ENCODE data around the gene CDHR3. TPM values are rescaled to one million over a fixed set of nuclear protein-coding genes. Genes with fewer than 3 reads are reported as not detected.

CDHR3 gene
- total and polyA plus RNA-seq, 2 donors (not counting 1 experiment from before 2014, with no cell fraction given) = 5.1 to 9.4 TPM

GRCh38 chr7:105926131-105926530 lies 36.9 kb upstream of the CDHR3 start:
- Histone ChIP-seq H3K36me3 (ENCODE audit: control insufficient read depth, insufficient read depth, low read length) (no peaks in the 10 kb centered on the region), H3K27me3 (ENCODE audit: control insufficient read depth, insufficient read depth, low read length) (no peaks in the 10 kb centered on the region), H3K4me2 (ENCODE audit: extremely low read depth, insufficient read depth, low read length) (no peak overlapping the region), H2AFZ (ENCODE audit: low read length) (no peak overlapping the region), H3K79me2 (ENCODE audit: control insufficient read depth, insufficient read depth, low read length) (no peaks in the 10 kb centered on the region), H3K4me3 (replicated peaks in 1 of 4; ENCODE audit: control extremely low read depth in 1 of 4, insufficient read depth in 1 of 4, low read depth in 3 of 4, low read length in 4 of 4) (no peak overlapping the region), H3K9ac (ENCODE audit: insufficient read depth, low read length) (no peak overlapping the region), H4K20me1 (ENCODE audit: control insufficient read depth, extremely low read depth, insufficient read depth, low read length) (no peaks in the 10 kb centered on the region), H3K9me3 (ENCODE audit: control insufficient read depth, insufficient read depth, low read depth, low read length) (no peaks in the 10 kb centered on the region), H3K4me1 (ENCODE audit: control insufficient read depth, extremely low read depth, insufficient read depth, low read length) (no peaks in the 10 kb centered on the region), H3K27ac (ENCODE audit: insufficient read depth, low read length) (no peak overlapping the region)
- DNase-seq (ENCODE audit: low read depth in 2 of 2) = peak in 1 of 2 donors; percentile 23
- TF ChIP-seq, protein P1, sequence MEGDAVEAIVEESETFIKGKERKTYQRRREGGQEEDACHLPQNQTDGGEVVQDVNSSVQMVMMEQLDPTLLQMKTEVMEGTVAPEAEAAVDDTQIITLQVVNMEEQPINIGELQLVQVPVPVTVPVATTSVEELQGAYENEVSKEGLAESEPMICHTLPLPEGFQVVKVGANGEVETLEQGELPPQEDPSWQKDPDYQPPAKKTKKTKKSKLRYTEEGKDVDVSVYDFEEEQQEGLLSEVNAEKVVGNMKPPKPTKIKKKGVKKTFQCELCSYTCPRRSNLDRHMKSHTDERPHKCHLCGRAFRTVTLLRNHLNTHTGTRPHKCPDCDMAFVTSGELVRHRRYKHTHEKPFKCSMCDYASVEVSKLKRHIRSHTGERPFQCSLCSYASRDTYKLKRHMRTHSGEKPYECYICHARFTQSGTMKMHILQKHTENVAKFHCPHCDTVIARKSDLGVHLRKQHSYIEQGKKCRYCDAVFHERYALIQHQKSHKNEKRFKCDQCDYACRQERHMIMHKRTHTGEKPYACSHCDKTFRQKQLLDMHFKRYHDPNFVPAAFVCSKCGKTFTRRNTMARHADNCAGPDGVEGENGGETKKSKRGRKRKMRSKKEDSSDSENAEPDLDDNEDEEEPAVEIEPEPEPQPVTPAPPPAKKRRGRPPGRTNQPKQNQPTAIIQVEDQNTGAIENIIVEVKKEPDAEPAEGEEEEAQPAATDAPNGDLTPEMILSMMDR (conservative IDR thresholded peaks at IDR 0.05 in 1 of 2, IDR thresholded peaks at IDR 0.05 in 1 of 2; ENCODE audit: low read depth in 1 of 2, low read length in 2 of 2) = no peak
- TF ChIP-seq EZH2 (IDR thresholded peaks at IDR 0.05; ENCODE audit: low read length, missing control alignments) = no peak

GRCh38 chr7:105931179-105931578 lies 31.9 kb upstream of the CDHR3 start:
- Histone ChIP-seq H3K27me3 (ENCODE audit: control insufficient read depth, insufficient read depth, low read length) (no peaks in the 10 kb centered on the region), H3K27ac (ENCODE audit: insufficient read depth, low read length) (no peak overlapping the region), H3K4me1 (ENCODE audit: control insufficient read depth, extremely low read depth, insufficient read depth, low read length) (peaks cover 9% of the 10 kb centered on the region), H3K79me2 (ENCODE audit: control insufficient read depth, insufficient read depth, low read length) (no peaks in the 10 kb centered on the region), H3K9ac (ENCODE audit: insufficient read depth, low read length) (no peak overlapping the region), H4K20me1 (ENCODE audit: control insufficient read depth, extremely low read depth, insufficient read depth, low read length) (no peaks in the 10 kb centered on the region), H3K4me3 (replicated peaks in 1 of 4; ENCODE audit: control extremely low read depth in 1 of 4, insufficient read depth in 1 of 4, low read depth in 3 of 4, low read length in 4 of 4) (no peak overlapping the region), H3K9me3 (ENCODE audit: control insufficient read depth, insufficient read depth, low read depth, low read length) (no peaks in the 10 kb centered on the region), H3K36me3 (ENCODE audit: control insufficient read depth, insufficient read depth, low read length) (no peaks in the 10 kb centered on the region), H3K4me2 (ENCODE audit: extremely low read depth, insufficient read depth, low read length) (no peak overlapping the region), H2AFZ (ENCODE audit: low read length) (no peak overlapping the region)
- DNase-seq (ENCODE audit: low read depth in 2 of 2) = no peak
- TF ChIP-seq, protein P1 (conservative IDR thresholded peaks at IDR 0.05 in 1 of 2, IDR thresholded peaks at IDR 0.05 in 1 of 2; ENCODE audit: low read depth in 1 of 2, low read length in 2 of 2) = no peak
- TF ChIP-seq EZH2 (IDR thresholded peaks at IDR 0.05; ENCODE audit: low read length, missing control alignments) = no peak

- H2AFZ ChIP-seq (ENCODE audit: low read length) = no peak overlapping the region
- H3K4me2 ChIP-seq (ENCODE audit: extremely low read depth, insufficient read depth, low read length) = peak overlapping the region; percentile 26
- H3K4me1 ChIP-seq (ENCODE audit: control insufficient read depth, extremely low read depth, insufficient read depth, low read length) = peaks cover 9% of the 10 kb centered on the region
- peak overlapping the region; percentile 9 for H3K9ac ChIP-seq (ENCODE audit: insufficient read depth, low read length)
- H3K79me2 ChIP-seq (ENCODE audit: control insufficient read depth, insufficient read depth, low read length) = no peaks in the 10 kb centered on the region
- no peaks in the 10 kb centered on the region for H3K27me3 ChIP-seq (ENCODE audit: control insufficient read depth, insufficient read depth, low read length)
- peak; percentile 73 to 80 for DNase-seq (ENCODE audit: low read depth in 2 of 2)
- TF ChIP-seq, protein P1 (conservative IDR thresholded peaks at IDR 0.05 in 1 of 2, IDR thresholded peaks at IDR 0.05 in 1 of 2; ENCODE audit: low read depth in 1 of 2, low read length in 2 of 2) = no peak
- TF ChIP-seq EZH2 (IDR thresholded peaks at IDR 0.05; ENCODE audit: low read length, missing control alignments) = no peak
- H3K36me3 ChIP-seq (ENCODE audit: control insufficient read depth, insufficient read depth, low read length) = no peaks in the 10 kb centered on the region
- no peaks in the 10 kb centered on the region for H3K9me3 ChIP-seq (ENCODE audit: control insufficient read depth, insufficient read depth, low read depth, low read length)
- H3K4me3 ChIP-seq (replicated peaks in 1 of 4; ENCODE audit: control extremely low read depth in 1 of 4, insufficient read depth in 1 of 4, low read depth in 3 of 4, low read length in 4 of 4) = no peak overlapping the region
- peak overlapping the region; percentile 30 for H3K27ac ChIP-seq (ENCODE audit: insufficient read depth, low read length)
- no peaks in the 10 kb centered on the region for H4K20me1 ChIP-seq (ENCODE audit: control insufficient read depth, extremely low read depth, insufficient read depth, low read length)
Observed at GRCh38 chr7:105932835-105933477, 30.1 kb upstream of the CDHR3 start.

Measured in fibroblast of lung (primary cell).